G401 (cell line): Measurements from ENCODE around the gene CACNA2D1. TPM values are rescaled to one million over a fixed set of nuclear protein-coding genes. Genes with fewer than 3 reads are reported as not detected.
A peak's percentile ranks its signal among the peaks of the same experiment; 100 is the strongest.

Source experiments
- DNase-seq: peaks from one replicate; pipeline ENCODE4 v3.0.0-alpha.2; 2015; ENCODE audit warnings: low spot score
- in situ Hi-C: cut with HindIII; loops from 2 replicates; pipeline ENCODE4 v1.10.0; 2016; ENCODE audit warnings: low sequenced_read_pairs, mixed read lengths
- total RNA-seq: library from RNA; depleted of rRNA; stranded (reverse); fragments of >200 nt; shearing (Covaris generic); gene quantifications from 2 replicates; pipeline ENCODE4 v1.2.3, GENCODE V29; 2014

Gene CACNA2D1
- total RNA-seq, 1 experiment from 2014 or later = 1.4 TPM

GRCh38 chr7:82258181-82258580 lies 185.4 kb downstream of the CACNA2D1 start:
- in situ Hi-C loops = no loop called here

GRCh38 chr7:82257118-82257695 lies 186.4 kb downstream of the CACNA2D1 start:
- peak; percentile 59 for DNase-seq
- in situ Hi-C loops = no loop called here

More at GRCh38 chr7:82258181-82258580, 185.4 kb downstream of the CACNA2D1 start:
- peak; percentile 29 for DNase-seq

- DNase-seq = no peak
- in situ Hi-C loops = no loop called here
These were observed 187.9 kb downstream of the CACNA2D1 start for GRCh38 chr7:82255706-82256105.

- DNase-seq = no peak
- in situ Hi-C loops = no loop called here
These were observed 193.0 kb downstream of the CACNA2D1 start for GRCh38 chr7:82250598-82250997.

GRCh38 chr7:82249979-82250378 lies 193.6 kb downstream of the CACNA2D1 start:
- DNase-seq = no peak
- in situ Hi-C loops = no loop called here

- no peak for DNase-seq
- in situ Hi-C loops = no loop called here
These were observed 195.7 kb downstream of the CACNA2D1 start for GRCh38 chr7:82247814-82248433.

GRCh38 chr7:82244947-82245517 lies 198.5 kb downstream of the CACNA2D1 start:
- DNase-seq = no peak
- in situ Hi-C loops = no loop called here

GRCh38 chr7:82241356-82241755 lies 202.2 kb downstream of the CACNA2D1 start:
- DNase-seq = no peak
- in situ Hi-C loops = no loop called here

GRCh38 chr7:82235713-82236112 lies 207.9 kb downstream of the CACNA2D1 start:
- in situ Hi-C loops = no loop called here
- peak; percentile 38 for DNase-seq

GRCh38 chr7:82234457-82235049 lies 209.0 kb downstream of the CACNA2D1 start:
- DNase-seq = peak; percentile 71
- in situ Hi-C loops = no loop called here

GRCh38 chr7:82230811-82231581 lies 212.6 kb downstream of the CACNA2D1 start:
- in situ Hi-C loops = no loop called here
- DNase-seq = no peak

- DNase-seq = no peak
- in situ Hi-C loops = no loop called here
These were observed 214.4 kb downstream of the CACNA2D1 start for GRCh38 chr7:82229164-82229563.

GRCh38 chr7:82226191-82226590 lies 217.4 kb downstream of the CACNA2D1 start:
- in situ Hi-C loops = no loop called here
- no peak for DNase-seq

- in situ Hi-C loops = no loop called here
- DNase-seq = no peak
These were observed 219.0 kb downstream of the CACNA2D1 start for GRCh38 chr7:82224529-82224928.

- in situ Hi-C loops = no loop called here
- DNase-seq = no peak
These were observed 220.0 kb downstream of the CACNA2D1 start for GRCh38 chr7:82223580-82223979.

GRCh38 chr7:82221152-82221674 lies 222.4 kb downstream of the CACNA2D1 start:
- no peak for DNase-seq
- in situ Hi-C loops = no loop called here

- in situ Hi-C loops = no loop called here
- DNase-seq = no peak
These were observed 231.1 kb downstream of the CACNA2D1 start for GRCh38 chr7:82212466-82212865.

- no peak for DNase-seq
- in situ Hi-C loops = no loop called here
These were observed 232.2 kb downstream of the CACNA2D1 start for GRCh38 chr7:82211333-82211732.

GRCh38 chr7:82210416-82211184 lies 233.0 kb downstream of the CACNA2D1 start:
- in situ Hi-C loops = no loop called here
- DNase-seq = no peak
